Epithelial cell of prostate (primary cell): ENCODE measurements around the gene SLC66A2.

Source experiments
- DNase-seq: peaks from one replicate; pipeline ENCODE4 v3.0.0-alpha.2; 2011; ENCODE audit warnings: low read depth, low spot score
- H3K27ac ChIP-seq: fragments of 450-650 bp; 2 replicates; pipeline ENCODE4 v1.5.1; 2017; ENCODE audit warnings: mild to moderate bottlenecking

Gene SLC66A2

DNA sequence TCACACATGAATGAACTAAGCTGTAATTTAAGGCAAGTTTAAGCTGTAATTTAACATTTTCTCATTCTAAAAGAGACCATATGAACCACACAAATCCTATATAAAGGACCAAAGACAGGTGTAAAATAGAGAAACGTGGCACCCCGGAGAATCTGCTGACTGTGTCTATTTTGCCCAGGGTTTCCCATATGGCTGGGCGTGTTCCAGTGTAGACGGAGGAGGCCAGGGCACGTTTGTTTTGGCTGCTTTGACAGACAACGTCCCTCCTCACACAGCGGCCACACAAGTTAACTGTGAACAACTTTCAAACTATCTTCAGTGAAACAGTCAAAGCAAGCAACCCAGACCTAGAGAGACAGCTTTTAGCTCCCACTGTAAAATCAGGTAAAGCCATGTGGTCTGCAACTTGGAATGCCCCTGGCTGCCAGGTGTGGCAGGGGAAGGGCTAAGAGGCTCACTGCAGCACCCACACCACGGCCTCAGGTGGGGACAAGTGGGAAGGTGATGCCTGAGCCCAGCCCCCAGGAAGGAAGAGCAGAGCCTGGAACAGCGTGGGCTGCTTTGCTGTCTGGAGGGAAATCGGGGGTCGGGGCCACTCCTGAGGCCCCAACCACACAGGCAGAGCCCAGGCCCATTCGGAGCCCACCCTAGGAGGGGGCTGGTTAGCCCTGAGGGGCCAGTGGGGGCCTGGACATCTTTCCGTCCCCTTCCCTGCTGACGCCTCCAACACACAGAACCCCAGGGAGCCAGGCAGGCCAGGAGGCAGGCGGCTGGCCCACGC, 40.7 kb downstream of the SLC66A2 start:
- no peak for DNase-seq
- no peak overlapping the region for H3K27ac ChIP-seq

DNA sequence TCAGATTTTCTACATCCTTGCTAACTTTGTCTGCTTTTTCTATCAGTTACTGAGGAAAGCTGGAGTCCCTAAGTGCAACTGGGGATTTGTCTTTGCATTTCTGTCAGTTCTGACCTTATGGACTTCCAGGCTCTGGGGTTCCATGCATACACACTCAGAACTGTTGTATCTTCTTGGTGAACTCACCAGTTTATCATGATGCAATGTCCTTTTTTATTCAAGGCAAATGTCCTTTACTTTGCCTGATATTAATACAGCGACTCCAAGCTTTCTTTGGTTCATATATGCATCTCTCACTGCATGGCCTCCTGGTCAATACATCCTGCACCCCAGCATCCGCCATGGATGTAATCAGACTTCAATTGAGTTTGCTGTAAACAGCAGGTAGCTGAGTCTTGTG, 44.7 kb downstream of the SLC66A2 start:
- DNase-seq: no peak
- no peak overlapping the region for H3K27ac ChIP-seq

DNA sequence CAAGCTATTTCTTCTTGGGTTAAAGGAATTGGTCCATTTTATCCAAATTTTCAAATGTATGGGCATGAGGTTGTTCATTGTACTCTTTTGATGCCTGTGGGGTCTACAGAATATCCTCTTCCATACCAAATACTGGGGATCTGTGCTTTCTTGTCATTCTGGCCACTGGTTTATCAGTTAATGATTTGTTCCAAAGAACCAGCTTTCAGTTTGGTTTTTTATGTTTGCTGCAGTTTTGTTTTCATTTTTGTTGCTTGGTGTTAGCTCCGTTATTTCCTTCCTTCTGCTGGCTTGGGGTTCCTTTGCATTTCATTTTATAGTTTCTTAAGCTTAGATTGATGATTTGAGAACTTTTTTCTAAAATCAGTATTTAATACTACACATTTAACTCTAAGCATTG, 45.5 kb downstream of the SLC66A2 start:
- no peak for DNase-seq
- no peak overlapping the region for H3K27ac ChIP-seq

DNA sequence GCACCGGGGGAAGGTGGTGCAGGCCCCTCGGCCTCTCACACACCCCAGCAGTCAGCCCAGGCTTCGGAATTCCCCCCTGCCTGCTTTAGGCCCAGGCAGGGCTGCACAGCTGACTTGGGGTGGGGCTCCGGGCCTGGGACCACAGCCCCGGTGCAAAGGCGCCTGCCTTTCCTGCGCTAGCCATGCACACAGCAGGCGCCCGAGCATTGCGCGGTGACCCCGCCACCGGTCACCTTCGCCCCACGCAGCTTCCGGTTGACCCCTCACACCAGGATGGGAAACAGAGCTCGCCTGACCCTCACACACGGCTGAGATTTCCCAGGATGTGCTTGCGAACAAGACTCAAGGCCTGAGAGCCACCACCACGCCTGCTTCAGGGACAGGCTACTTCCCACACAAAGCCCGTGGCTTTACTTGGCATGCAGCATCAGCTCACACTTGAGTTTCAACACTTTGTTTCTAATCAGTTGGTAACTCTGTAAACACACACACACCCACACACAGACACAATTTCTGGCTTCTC, 46.0 kb downstream of the SLC66A2 start:
- no peak for DNase-seq

DNA sequence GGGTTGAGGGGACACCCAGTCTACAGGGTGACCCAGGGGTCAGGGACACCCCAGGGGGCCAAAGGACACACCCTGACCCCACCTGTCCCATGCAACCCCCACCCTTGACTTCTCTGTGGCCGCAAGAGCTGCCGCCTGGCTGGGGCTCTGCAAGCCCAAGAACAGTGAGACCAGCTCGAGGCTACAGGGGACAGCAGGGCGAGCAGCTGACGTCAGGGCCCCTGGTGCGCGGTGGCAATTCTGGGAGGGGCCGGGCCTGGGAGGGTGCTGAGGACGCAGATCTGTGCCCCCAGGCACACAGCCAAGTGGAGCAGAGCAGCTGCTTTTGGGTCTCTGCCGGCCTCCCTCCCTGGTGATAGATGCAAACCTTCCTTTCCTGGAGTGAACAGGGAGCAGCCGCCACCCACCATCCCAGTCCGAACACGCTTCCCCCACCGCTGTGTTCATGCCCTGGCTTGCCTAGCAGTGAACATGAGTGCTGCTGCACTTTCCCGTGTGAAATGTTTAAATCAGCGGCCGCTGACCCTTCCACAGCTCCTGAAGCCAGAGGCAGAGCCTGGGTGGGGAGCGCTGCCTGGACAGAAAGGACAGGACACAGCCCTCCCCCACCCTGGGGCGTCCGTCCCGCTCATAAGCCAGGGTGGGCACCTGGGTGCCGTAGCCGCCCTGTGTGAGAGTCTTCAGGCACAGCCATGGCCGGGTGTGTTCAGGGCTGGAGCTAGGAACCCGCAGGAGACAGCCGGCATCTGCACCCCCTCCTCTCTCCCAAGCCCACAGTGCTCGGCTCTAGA, 46.9 kb downstream of the SLC66A2 start:
- DNase-seq: peak; percentile 44
- H3K27ac ChIP-seq: peak overlapping the region; percentile 27

More for the DNA sequence above, 46.0 kb downstream of the SLC66A2 start:
- no peak overlapping the region for H3K27ac ChIP-seq

DNA sequence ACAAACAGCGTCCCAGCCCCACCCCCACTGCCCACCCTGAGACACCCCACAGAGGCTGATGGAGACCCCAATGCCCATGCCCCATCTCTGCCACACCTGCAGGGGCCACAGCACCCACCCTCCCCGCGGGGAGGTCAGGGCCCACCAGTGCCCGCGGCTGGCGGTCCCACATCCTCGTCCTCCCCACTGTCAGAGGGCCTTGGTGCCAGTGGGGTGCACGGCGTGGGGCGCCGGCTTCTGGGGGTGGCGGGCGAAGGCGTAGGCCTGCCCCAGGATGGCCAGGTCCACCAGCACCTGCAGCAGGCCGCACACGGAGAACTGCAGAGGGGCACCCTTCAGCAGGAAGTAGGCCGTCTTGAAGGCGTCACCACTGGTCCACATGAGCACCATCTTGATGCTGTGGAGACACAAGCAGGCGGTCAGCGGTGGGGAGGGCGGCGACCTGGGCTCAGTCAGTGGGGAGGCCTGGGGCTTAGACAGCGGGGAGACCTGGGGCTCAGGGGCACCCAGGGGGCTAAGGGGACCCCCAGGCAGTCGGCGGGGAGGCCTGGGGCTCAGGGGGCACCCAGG, 47.6 kb downstream of the SLC66A2 start:
- no peak for DNase-seq
- H3K27ac ChIP-seq: no peak overlapping the region

DNA sequence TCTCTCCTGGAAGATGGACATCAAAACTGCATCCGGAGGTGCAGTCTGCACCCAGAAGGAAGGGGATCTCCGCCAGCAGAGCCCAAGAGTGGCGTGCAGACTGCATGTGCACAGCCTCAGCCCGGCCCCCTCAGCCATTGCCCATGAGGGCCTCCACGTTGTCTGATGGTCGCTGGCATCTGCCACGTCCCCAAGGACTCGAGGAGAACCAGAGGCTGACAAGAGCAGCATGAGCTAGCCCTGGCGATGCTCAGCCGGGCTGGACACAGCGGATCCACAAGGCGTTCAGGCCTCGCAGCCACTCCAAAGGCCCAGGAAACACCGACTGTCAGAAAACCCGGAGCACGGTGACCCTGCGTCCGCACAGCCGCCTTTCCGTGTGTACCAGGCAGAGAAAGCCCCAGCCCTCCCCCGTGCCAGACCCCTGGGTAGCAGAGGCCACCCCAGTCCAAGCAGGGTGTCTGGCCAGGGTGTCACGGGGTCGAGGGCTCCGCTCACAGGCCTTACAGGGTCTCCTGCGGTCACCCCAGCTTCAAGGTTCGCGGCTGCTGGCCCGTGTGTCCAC, 48.3 kb downstream of the SLC66A2 start:
- no peak for DNase-seq
- no peak overlapping the region for H3K27ac ChIP-seq

DNA sequence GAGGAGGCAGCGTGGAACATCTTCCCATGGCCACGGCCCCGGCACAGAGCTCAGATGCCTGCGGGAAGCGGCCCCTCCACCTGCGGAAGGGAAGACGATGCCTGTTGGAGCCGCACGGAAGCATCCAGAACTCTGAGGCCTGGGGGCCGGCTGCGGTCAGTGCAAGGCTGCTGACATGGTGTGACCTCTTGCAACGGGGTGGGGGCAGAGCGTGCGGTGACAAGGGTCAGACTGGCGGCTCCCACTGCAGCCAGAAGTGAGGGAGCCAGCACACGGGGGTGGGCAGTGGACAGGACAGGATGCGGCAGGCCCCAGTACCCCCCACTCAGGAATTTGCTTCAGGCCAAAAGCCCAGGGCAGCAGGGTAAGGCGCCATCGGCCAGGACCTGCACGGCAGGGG, 48.8 kb downstream of the SLC66A2 start:
- DNase-seq: no peak
- no peak overlapping the region for H3K27ac ChIP-seq

DNA sequence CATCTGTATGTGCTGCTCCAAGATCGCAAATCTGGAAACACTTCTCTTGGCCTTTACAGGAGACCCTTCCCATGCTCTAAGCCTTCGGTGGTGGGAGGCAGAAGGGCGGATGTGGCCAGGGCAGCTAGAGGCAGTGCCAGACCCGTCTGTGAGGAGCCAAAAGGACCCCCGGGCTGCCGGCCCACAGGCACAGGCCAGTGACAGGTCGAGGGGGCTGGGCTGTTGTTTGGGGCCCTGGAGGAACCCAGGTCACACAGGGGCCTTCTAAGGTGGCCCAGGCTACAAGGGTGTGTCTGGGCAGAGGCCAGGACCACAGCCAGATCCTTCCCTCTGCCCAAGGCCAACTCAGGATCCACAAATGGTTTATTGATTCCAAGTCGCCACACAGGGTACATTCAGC, 49.4 kb downstream of the SLC66A2 start:
- DNase-seq: no peak
- H3K27ac ChIP-seq: no peak overlapping the region

DNA sequence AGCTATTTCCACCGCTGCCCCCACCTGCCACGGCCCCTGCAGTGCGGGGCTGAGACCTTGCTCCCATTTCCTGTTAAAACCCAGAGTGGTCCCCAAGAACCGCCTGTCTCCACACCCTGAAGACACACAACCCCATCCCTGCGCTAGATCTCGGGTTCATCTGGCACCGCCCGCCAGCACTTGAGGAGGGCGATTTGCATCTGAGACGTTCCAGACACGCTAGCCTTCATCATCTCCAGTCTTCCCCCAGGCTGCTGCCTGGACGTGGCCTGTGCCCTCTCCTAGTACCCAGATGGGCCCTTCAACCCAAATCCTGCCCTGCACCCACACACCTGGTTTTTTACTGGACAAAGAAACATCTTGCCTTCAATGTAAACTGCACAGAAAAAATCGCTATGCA, 49.8 kb downstream of the SLC66A2 start:
- no peak for DNase-seq
- no peak overlapping the region for H3K27ac ChIP-seq

DNA sequence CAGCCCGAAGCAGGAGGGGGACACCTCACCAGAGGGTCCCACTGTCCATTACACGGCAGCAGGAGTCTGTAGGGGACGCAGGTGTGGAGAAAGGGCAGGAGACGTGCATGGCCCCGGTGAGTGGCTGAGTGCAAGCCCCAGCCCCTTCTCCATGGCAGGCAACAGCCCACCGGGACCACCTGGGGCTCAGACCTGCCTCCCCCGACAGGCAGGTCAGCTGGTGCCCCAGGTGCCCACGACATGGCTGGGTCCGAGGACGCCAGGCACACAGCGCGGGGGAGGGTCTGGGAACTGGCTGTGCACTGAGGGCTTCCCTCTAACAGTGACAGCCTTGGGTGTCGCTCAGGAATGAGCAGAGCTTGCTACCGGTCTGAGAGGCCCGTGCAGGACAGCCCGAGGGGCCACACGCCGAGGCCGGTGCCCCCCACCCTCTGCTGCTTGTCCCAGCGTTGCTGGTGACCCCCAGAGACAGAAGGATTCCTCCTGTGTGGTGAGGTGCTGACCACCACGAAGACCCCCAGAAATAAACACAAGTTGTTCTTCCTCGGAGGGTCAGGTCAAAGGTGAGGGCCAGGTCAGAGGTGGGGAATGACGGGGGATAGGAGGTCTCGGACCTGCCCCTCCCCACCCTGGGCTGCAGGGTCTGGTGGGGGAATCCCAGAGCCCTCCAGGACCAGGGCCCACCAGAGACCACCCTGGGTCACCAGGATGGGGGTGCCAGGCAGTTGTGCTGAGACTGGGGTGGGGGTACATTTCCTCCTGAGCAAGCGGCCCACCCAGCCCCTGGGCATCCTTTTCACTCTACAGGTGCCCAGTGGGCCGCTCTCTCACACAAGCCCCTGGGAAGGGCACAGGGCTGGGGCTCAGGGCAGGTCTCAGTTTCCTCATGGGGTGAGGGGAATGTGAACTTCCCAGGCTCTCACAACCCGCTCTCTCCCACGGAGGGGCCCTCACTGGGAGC, 50.6 kb downstream of the SLC66A2 start:
- no peak for DNase-seq
- H3K27ac ChIP-seq: no peak overlapping the region

DNA sequence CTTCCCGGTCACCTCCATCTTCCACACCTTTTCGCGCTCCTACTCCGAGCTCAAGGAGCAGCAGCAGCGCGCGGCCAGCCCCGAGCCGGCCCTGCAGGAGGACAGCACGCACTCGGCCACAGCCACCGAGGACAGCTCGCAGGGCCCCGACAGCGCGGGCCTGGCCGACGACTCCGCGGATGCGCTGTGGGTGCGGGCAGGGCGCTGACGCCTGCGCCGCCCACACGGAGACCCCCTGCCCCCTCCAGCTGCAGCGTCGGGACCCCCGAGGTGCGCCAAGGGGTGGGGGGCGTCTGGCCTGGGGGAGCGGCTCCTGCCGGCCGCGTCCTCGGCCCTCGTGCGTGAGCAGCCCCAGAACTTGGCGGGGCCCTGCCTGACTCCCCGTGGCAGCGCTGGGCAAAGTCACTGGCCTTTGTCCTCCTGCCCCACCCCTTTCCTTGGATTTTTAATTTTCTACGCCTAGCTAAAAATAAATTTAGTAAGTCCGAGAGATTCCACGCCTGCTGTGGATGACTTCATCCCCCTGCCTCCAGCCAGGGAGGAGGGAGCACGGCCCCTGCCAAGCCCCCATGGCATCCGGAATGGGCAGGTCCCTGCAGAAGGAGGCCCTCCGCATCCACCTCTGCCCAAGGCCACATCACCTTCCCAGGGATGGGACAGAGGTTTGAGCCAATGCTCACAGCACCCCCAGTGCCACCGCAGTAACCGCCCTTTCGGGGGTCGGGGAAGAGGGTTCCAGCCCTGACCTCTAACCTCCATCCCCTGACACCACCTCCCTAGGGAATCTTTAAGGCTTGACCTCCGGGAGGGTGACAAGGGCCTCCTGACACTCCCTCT, 51.6 kb downstream of the SLC66A2 start:
- DNase-seq: no peak
- no peak overlapping the region for H3K27ac ChIP-seq

DNA sequence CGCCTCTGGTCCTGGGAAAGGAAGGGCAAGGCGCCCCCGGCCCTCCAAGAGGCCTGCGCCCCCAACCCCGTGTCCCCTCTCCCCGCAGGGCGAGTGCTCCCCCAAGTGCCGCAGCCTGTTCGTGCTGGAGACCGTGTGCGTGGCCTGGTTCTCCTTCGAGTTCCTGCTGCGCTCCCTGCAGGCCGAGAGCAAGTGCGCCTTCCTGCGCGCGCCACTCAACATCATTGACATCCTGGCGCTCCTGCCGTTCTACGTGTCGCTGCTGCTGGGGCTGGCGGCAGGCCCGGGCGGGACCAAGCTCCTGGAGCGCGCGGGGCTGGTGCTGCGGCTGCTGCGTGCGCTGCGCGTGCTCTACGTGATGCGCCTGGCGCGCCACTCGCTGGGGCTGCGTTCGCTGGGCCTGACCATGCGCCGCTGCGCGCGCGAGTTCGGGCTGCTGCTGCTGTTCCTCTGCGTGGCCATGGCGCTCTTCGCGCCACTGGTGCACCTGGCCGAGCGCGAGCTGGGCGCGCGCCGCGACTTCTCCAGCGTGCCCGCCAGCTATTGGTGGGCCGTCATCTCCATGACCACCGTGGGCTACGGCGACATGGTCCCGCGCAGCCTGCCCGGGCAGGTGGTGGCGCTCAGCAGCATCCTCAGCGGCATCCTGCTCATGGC, 52.4 kb downstream of the SLC66A2 start:
- H3K27ac ChIP-seq: no peak overlapping the region
- no peak for DNase-seq

DNA sequence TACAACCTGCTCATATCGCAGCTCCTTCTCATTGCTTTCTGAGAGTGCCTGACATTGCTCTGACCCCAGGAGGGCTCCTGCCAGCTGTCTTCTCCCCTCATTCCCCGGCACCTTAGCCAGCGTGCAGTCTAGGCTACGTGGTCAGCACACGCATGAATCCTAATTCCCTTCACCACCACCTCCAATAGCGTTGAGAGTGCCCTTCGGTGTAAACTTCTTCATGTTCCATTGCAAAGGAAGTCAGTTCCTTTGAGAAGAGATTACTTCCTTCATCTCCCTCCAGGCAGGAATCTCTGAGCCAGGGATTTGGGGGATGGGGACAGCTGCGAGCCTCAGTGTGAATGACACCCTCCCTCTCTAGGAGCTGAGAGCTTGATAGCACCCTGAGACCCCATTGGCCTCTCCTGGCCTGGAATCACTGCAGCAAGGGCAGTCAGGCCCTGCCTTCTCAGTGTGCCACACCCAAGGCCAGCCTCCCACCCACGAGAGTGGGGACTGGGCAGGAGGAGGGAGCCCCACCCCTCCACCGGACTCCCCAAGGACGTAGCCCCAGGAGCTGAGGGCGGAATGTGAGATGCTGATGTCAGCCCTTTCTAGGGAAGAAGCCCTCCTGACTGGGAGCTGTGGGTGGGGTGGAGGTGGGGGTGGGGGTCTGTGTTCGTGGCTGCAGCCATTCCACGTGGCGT, 53.4 kb downstream of the SLC66A2 start:
- DNase-seq: no peak
- no peak overlapping the region for H3K27ac ChIP-seq

DNA sequence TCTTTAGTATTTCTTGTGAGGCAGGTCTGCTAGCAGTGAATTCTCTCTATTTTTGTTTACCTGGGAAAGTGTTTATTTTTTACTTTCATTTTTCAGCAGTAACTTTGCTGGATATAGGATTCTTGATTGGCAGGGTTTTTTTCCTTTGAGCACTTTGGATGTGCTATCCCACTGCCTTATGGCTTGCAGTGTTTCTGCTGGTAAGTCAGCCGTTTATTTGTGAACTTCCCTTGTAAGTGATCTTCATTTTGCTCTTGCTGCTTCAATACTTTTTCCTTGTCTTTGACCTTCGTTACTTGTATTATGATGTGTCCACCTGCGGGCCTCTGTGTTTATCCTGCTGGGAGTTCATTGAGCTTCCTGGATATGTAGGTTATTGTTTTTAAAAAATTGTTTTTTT, 54.7 kb downstream of the SLC66A2 start:
- H3K27ac ChIP-seq: no peak overlapping the region
- no peak for DNase-seq

DNA sequence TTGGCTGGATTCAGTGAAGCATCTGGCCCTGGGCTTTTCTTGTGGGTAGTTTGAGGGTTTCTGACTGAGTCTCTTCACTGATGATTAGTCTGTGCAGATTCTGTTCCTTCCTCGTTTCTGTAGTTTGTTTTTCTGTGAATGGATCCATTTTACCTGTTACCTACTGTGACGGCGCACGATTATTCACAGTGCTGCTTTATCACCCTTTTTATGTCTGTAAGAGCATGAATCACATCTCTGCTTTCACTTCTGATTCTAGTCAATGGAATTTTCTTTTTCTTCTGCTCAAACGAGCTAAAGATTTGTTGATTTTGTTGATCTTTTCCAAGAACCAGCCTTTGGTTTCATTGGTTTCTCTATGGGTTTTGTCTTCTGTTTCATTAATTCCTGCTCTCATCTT, 60.8 kb downstream of the SLC66A2 start:
- H3K27ac ChIP-seq: no peak overlapping the region
- DNase-seq: no peak

DNA sequence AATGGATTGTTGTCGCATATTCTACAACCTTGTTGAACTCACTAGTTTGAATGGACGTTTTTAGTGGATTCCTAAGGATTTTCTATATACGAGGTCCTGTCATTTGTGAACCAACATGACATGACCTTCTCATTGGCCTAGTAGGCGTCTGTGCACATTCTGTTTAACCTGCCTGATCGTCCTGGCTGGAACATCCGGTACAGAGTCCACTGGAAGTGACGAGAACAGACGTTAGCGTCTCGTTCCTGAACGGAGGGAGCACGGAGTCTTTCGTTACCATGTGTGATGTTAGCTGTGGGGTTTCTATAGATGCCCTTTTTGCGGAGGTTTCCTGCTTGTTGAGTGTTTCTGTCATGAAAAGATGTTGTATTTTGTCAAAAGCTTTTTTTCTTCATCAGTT, 61.9 kb downstream of the SLC66A2 start:
- H3K27ac ChIP-seq: no peak overlapping the region
- no peak for DNase-seq

DNA sequence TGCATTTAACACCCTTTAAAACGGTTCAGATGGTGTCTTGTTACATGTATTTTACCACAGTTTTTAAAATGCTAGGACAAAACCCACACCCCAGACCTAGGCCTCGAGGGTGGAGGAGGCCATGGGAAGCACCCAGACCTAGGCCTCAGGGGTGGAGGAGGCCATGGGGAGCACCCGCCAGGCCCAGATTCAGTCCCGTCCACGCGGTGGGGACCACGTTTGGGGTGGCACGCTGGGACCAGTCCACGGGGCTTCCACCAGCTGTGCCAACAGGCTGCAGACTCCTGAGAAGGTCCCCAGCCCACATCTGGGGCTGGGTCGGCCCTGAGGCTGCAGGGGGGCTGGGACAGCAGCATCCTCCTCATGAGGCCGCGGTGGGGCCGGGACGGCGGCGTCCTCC, 63.4 kb downstream of the SLC66A2 start:
- no peak for DNase-seq
- no peak overlapping the region for H3K27ac ChIP-seq
